RPMI7951 (cell line): Measurements from ENCODE around the gene SENP6. TPM values are rescaled to one million over a fixed set of nuclear protein-coding genes. Genes with fewer than 3 reads are reported as not detected.
"Not testable (repeated sequence)": the region's sequence is repeated elsewhere in the genome, so short reads cannot be mapped to it uniquely, and the experiment has no call there.

Experiments
- DNase-seq: peaks from one replicate; pipeline ENCODE4 v3.0.0-alpha.2; 2012; ENCODE audit warnings: low read depth
- total RNA-seq: library from RNA; depleted of rRNA; stranded (reverse); fragments of >200 nt; shearing (Covaris generic); gene quantifications from 2 replicates; pipeline ENCODE4 v1.2.3, GENCODE V29; 2014

SENP6 gene
- total RNA-seq, 1 experiment from 2014 or later, result 66.2 TPM

DNA sequence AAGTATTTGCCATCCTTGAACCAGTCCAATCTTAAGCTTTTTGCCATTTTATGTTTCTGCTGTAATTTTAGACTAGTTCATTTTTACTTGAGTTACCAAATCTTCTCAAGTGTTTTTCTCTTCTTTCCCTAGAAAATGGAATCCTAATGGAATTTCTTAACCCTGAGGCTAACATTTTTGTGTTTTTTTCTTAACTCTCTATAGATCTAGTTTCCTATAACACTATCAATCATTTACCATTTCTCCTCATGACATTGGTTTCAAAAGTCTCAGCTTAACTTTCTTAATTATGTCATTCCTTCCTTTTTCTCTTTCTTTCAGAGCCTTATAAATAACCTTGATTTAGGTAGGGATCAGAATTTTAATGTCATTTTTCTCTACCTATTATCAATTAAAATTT lies 54.8 kb downstream of the SENP6 start:
- DNase-seq, result no peak

DNA sequence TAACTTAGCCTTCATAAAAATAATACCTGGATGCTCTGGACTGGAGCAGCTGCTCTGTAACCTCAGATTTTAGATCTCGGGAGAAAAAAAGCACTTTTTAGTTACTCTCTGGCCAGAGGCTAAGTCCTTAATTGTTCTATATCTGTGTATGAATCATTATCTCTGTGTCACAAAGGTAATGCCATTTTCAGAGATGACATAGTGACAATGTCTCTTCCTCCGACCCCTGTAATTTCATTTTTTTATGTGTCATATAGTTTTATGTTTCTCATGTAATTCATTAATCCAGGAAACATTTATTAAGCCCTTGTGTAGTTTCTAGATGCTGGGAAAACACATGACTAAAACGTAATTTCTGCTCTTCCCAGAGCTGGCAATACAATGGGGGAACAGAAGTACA lies 55.6 kb downstream of the SENP6 start:
- no peak for DNase-seq

DNA sequence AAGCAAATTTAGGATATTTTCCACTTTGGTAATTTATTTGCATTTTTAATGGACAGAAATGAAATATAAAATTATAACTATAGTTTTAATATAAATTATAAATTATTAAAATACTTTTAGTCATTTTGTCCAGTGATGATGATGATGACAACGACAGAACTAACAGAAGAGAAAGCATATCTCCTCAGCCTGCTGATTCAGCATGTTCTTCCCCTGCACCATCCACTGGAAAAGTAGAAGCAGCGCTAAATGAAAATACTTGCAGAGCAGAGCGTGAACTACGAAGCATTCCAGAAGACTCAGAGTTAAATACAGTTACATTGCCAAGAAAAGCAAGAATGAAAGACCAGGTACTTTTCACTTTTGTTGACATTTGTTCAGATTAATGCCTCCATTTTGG lies 64.9 kb downstream of the SENP6 start:
- DNase-seq, result no peak

DNA sequence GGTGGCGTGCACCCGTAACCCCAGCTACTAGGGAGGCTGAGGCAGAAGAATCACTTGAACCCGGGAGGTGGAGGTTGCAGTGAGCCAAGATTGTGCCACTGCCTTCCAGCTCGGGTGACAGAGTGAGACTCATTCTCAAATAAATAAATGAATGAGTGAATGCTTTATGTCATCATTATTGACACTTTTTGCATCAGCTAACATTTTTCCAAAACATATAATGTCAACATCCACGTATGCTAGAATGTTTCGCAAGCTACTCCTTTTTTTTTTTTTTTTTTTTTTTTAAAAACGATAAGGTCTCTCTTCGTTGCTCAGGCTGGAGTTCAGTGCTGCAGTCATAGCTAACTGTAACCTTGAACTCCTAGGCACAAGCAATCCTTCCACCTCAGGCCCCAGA lies 72.2 kb downstream of the SENP6 start:
- no peak for DNase-seq

DNA sequence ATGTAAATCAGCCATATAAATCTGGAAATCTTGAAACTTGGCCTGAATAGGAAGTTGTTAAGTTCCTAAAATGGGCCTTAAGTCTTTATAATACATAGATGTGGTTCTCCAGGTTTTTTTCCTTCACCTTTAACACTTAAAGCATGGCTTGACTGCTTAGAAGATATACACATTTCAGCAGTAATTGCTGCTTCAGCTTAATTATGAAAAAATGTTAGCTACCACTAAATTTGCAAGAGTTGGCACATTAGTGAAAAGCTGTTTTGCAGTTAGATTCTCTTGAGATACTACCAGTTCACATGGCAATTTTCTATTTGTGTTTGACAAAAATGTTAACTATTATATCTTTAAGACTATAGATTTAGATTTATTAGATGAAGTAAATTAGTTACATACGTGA lies 74.7 kb downstream of the SENP6 start:
- DNase-seq, result no peak

DNA sequence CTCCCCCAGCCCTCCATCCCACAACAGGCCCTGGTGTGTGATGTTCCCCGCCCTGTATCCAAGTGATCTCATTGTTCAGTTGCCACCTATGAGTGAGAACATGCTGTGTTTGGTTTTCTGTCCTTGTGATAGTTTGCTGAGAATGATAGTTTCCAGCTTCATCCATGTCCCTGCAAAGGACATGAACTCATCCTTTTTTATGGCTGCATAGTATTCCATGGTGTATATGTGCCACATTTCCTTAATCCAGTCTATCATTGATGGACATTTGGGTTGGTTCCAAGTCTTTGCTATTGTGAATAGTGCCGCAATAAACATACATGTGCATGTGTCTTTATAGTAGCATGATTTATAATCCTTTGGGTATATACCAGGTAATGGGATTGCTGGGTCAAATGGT lies 80.9 kb downstream of the SENP6 start:
- DNase-seq, result not testable (repeated sequence)

DNA sequence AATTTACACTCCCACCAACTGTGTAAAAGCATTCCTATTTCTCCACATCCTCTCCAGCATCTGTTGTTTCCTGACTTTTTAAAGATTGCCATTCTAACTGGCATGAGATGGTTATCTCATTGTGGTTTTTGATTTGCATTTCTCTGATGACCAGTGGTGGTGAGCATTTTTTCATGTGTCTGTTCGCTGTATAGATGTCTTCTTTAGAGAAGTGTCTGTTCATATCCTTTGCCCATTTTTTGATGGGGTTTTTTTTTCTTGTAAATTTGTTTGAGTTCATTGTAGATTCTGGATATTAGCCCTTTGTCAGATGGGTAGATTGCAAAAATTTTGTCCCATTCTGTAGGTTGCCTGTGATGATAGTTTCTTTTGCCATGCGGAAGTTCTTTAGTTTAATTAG lies 81.3 kb downstream of the SENP6 start:
- peak; percentile 15 for DNase-seq

DNA sequence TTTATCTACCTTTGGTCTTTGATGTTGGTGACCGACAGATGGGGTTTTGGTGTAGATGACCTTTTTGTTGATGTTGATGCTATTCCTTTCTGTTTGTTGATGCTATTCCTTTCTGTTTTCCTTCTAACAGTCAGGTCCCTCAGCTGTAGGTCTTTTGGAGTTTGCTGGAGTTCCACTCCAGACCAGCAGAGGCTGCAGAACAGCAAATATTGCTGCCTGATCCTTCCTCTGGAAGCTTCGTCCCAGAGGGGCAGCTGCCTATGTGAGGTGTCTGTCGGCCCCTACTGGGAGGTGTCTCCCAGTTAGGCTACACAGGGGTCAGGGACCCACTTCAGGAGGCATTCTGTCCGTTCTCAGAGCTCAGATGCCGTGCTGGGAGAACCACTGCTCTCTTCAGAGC lies 85.9 kb downstream of the SENP6 start:
- DNase-seq, result not testable (repeated sequence)

DNA sequence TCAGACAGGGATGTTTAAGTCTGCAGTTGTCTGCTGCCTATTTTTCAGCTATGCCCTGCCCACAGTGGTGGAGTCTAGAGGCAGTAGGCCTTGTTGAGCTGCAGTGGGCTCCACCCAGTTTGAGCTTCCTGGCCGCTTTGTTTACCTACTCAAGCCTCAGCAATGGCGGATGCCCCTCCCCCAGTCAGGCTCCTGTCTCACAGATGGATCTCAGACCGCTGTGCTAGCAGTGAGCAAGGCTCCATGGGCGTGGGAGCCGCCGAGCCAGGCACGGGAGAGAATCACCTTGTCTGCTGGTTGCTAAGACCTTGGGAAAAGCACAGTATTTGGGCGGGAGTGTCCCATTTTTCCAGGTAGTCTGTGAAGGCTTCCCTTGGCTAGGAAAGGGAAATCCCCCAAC lies 86.3 kb downstream of the SENP6 start:
- not testable (repeated sequence) for DNase-seq

DNA sequence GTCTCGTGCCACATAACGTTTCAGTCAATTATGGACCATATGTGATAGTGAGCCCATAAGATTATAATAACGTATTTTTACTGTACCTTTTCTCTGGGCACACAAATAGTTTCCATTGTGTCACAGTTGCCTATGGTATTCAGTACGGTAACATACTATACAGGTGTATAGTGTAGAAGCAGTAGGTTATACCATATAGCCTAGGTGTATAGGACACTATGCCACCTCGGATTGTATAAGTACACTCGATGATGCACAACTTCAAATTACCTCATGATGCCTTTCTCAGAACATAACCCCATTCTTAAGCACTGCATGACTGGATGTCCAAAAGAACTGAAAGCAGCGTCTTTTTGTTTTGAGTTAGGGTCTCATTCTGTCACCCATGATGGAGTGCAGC lies 87.9 kb downstream of the SENP6 start:
- no peak for DNase-seq

DNA sequence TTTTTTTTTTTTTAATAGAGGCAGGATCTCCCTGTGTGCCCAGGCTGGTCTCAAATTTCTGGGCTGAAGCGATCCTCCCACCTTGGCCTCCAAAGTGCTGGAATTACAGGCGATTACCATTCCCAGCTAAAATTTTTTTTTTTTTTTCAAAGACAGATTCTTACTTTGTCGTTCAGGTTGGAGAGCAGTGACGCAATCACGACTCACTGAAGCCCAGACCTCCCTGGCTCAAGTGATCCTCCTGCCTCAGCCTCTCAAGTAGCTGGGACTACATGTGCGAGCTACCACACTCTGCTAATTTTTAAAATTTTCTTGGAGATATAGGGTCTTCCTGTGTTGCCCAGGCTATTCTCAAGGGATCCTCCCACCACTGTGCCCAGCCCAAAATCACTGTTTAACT lies 89.3 kb downstream of the SENP6 start:
- DNase-seq, result peak; percentile 10

DNA sequence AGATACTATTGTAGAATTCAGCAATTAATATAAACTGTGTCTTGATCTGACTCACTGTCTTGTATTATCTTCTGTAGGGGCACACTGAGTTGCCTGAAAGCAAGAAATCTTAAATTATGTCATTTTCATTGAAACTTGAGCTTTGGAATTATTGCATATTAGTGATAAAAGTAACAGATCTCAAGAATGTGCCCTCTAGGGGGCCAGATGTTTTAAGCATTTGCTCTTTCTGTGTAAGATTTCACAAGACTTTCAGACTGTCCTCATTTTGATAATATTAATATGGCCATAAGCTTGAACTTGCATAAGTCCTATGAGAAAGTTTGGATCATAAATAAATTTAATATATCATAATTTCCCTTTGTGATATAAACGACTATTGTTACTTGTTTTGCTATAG lies 91.9 kb downstream of the SENP6 start:
- no peak for DNase-seq

DNA sequence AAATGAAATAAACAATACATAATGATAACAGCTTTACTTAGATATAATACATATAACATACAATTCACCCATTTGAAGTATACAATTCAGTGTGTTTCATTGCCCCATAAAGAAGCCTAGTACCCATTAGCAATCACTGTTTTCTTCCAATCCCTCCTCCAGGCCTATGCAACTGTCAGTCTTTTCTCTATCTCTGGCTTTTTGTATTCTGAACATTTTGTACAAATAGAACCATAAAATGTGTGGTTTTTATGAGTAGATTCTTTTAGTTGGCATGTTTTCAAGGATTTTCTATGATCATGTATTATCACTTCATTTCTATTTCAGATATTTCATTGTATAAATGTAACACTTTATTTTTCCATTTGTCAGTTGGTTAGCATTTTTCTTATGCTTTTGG lies 92.7 kb downstream of the SENP6 start:
- no peak for DNase-seq

DNA sequence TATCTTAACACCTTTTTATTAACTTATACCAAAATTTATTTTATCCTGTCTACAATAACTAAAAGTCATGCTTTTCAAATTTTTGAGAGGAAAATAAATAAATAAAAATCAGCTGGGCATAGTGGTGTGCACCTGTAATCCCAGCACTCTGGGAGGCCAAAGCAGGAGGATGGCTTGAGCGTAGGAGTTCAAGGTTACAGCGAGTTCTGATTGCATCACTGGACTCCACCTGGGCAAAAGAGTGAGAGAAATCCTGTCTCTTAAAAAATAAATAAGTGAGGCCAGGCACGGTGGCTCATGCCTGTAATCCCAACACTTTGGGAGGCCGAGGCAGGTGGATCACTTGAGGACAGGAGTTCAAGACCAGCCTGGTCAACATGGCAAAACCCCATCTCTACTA lies 106.7 kb downstream of the SENP6 start:
- DNase-seq, result not testable (repeated sequence)

DNA sequence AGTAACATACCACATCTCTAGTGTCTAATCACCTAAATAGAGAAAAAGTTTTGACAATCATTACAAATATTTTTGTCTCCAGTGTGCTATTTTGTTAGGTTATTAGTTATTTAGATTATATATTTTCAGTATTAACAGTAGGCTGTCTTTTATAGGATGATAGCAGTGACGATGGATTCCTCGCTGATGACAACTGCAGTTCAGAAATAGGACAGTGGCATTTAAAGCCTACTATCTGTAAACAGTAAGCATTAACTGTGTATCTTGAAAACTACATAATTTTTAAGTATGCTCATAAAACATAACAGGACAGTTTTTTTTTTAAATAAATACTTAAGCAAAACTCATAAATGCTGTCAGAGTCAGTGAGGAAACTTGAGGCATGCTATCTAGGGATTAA lies 109.5 kb downstream of the SENP6 start:
- DNase-seq, result no peak

DNA sequence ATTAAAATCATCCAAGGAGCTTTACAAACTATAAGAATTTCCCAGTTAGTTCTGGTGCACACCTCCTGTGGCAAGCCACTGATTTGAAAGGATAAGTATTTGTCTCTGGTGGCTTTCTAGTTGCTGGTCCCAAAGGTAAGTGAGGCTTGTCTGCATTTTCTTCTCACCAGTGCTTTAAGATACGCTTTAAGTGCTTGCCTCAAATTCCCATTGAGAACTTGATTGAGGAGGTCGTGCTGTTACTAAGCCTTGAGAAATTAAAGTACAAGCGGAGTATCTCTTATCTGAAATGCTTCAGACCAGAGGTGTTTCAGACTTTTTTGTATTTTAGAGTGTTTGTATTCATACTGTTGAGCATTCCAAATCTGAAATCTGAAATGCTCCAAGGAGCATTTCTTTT lies 117.5 kb downstream of the SENP6 start:
- DNase-seq, result no peak

DNA sequence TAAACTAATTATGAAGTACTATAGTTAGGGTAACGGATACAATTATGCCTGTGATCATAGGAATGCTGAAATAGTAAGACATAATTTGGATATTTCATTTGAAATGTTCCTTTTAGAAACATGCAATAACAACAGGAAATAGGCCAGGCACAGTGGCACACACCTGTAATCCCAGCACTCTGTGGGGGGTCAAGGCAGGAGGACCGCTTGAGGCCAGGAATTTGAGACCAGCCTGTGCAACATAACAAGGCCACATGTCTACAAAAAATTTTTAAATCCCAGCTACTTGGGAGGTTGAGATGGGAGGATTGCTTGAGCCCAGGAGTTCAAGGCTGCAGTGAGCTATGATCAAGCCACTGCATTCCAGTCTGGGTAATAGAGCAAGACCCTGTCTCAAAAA lies 121.7 kb downstream of the SENP6 start:
- DNase-seq, result no peak

DNA sequence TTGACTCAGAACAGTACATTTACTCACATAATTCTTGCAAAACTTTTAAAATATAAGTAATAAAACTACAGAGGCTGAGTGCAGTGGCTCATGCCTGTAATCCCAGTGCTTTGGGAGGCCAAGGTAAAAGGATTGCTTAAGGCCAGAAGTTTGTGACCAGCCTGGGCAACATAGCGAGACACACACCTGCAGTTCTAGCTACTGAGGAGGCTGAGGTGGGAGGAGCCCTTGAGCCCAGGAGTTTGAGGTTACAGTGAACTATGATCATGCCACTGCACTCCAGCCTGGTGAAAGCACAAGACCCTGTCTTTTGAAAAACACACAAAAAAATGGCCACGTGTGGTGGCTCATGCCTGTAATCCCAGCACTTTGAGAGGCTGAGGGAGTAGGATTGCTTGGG lies 125.5 kb downstream of the SENP6 start:
- DNase-seq, result no peak

DNA sequence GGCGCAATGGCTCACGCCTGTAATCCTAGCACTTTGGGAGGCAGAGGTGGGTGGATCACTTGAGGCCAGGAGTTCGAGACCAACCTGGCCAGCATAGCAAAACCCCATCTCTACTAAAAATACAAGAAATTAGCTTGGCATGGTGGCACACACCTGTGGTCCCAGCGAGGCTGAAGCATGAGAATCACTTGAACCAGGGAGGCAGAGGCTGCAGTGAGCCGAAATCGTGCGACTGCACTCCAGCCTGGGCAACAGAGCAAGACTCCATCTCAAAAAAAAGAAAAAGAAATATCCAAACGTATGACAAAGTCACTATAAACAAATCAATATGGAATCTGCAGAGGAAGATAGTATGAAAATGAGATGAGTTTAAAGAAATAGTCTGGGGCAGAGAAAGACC lies 129.3 kb downstream of the SENP6 start:
- not testable (repeated sequence) for DNase-seq

DNA sequence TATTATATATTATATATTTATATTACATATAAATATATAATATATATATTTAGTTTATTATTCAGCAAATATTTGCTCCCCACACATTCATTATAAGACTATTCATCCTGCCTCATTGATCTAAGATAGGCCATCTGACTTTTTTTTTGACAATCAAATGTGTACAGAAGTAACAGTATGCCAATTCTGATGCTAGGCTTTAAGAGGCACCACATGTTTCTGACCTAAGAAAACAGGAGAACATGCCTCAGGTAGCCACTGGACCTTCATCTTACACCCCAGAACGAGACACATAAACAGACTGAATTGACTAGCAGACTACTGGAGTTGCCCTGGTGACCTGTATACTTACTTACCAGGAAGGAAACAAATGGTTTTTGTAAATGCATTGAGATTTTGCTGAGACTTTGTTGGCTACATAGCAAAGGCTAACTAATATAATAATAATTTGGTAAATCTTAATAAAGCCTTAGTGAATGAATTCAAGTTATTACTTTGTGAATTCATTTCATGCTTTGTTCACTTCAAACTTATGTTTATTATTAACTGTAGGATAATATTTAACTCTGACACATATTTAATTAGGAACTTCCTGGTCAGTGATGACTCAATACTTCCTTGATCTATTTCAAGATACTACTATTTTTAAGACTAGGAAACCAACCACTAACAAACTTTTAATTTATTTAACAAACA lies 134.0 kb downstream of the SENP6 start:
- peak; percentile 26 for DNase-seq

DNA sequence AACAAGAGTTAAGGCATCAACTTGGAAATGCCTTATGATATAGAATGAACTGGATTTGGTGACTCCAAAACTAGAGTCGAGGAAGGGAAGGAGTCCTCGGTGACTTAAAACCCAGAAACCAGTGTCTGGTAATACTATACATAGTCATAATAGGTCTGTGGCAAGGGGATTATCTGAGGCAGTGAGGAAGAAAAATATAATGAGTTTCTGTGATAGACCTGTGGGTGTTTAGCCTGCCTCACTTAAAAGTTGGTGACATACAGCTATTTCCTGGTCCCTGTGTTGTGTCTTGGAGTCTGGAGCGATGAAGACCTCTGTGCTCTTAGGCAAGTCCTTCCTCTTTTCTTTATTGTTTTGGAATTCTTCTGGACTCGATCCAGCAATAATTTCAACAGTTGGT lies 142.3 kb downstream of the SENP6 start:
- DNase-seq, result no peak

DNA sequence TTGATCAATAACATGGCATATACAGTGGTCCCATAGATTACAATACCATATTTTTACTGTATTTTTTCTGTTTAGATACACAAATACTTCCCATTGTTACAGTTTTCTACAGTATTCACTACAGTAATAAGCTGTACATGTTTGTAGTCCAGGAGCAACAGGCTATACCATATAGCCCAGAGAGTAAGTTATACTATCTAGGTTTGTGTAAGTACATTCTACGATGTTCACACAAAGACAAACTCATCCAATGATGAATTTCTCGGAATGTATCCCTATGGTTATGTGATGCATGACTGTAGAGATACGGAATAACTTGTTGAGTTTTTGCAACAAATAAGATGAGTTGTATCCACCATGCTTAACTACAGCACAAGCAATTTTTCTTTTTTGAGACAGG lies 143.7 kb downstream of the SENP6 start:
- DNase-seq, result no peak

DNA sequence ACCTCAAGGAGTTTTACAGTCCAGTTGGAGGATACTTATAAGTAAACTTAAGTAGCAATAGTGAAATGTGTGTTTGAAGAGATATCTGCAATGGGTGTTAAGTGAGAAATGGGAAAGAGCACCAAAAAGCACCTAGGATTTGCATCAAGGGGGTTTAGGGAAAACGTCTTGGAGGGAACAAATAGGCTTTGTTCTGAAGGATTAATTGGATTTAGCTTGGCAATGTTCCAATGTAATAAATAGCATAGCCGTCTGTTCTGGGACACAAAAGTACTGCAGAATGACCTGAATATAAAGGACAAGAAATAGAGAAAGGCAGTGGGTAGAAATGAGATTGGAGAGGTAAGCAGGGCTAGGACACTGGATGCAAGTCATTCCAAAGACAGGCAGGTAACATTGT lies 144.5 kb downstream of the SENP6 start:
- DNase-seq, result no peak
